GM21529 (cell line): ENCODE data around the gene SNCB.
"Not testable (repeated sequence)": the region's sequence is repeated elsewhere in the genome, so short reads cannot be mapped to it uniquely, and the experiment has no call there.

ENCODE experiments used
- ATAC-seq: cut with Tn5 transposase; IDR thresholded peaks from one replicate; pipeline ENCODE4 v1.9.1; 2021; ENCODE audit not compliant: unreplicated experiment

SNCB gene

DNA sequence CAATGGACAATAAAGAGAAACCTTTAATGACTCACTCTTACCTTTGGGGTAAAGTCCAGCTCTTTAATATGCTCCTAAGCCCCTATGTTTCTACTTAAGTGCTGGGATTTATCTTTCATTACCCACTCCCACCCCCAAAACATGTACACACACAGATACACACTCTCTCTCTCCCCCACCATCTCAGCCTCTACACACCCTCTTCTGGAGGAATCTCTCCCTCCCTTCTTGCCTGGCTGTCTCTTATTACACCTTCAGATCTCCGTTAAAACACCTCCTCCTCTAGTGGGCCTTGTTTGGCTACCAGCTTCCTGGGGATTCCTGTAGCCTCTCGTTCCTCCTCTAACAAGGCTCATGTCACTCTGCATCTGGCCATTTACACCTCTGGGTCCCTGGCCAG lies 27.2 kb downstream of the SNCB start:
- no peak for ATAC-seq

DNA sequence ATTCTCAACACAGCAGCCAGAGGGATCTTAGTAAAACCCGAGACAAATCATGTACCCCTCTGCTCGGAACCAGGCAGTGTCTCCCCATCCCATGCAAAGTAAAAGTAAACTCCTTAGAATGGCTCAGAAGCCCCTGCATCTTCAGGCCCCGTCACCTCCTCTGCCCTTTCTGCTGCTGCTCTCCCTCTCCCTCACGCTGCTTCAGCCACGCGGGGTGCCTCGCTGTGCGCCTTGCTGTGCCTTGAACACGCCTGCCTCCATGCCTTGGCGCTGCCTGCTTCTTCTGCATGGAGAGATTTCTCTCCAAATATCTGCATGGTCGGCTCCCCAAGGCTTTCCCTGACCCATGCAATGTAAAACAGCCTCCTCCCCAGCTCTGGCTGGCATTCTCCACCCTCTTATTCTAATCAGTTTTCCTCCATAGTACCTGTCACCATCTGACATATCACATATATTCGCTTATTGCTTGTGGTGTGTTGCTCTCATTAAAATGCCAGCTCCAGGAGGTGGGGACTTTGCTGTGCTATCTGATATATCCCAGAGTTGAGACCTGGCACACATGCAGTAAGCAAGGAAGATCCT lies 28.3 kb downstream of the SNCB start:
- no peak for ATAC-seq

DNA sequence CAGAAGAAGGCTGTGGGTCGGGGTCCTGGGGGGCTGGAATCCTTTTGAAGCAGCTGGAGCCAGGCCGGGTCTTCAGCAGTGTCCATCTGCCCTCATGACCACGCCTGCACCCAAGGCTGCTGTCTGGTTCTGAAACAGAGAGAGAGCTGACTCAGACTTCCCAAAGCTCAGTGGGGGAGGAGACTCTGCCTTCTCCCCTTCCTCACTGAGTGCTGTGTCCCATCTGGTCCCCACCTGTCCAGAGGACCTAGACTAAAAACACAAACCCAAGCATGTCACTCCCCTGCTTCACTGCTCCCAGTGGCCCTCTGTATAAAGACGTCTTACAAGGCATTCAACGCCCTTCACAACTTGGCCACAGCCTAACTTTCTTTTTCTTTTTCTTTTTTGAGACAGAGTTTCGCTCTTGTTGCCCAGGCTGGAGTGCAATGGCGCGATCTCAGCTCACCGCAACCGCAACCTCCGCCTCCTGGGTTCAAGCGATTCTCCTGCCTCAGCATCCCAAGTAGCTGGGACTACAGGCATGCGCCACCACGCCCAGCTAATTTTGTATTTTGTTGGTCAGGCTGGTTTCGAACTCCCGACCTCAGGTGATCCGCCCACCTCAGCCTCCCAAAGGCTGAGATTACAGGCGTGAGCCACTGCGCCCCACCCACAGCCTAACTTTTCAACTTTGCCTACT lies 30.4 kb downstream of the SNCB start:
- not testable (repeated sequence) for ATAC-seq

DNA sequence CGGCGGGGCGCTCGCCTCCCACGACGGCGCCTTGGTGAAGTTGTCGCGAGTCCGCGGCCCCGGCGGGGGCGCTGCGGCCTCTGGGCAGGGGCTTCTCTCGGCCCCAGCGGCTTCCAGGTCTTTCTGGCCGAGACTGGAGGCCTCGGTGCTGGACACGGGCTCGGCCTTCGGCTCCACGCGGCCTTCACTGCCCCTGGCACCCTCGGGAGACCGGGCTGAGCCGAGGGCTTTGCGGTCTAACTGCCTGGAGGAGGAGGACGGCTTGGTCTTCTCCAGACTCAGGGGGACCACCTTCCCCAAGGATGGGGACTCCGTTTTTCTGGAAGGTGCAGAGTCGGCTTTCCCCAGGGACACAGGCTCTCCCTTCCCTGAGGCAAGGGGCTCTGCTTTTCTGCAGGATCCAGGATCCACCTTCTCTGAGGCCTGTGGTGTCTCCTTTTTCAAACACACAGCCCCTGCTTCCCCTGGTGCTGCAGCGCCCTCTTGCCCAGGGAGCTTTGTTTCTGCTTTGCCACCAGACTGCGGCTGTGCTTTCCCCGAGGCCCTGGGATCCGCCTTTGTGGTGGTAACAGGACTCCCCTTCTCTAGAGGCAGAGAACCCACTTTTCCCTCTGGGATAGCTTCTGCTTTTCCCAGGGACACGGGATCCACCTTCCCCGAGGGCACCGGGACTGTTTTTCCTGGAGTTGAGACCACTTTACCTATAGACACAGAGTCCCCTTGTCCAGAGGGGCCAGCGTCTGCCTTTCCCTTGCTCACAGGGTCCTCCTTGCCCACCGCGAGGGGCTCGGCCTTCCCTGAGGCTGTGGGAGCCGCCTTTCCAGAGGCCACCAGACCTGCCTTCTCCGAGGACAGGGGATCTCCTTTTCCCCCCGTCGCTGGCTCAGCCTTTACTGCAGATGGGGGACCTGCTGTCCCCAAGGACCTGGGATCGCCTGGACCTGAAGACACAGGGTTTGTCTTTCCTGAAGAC lies 32.6 kb downstream of the SNCB start:
- ATAC-seq: no peak

DNA sequence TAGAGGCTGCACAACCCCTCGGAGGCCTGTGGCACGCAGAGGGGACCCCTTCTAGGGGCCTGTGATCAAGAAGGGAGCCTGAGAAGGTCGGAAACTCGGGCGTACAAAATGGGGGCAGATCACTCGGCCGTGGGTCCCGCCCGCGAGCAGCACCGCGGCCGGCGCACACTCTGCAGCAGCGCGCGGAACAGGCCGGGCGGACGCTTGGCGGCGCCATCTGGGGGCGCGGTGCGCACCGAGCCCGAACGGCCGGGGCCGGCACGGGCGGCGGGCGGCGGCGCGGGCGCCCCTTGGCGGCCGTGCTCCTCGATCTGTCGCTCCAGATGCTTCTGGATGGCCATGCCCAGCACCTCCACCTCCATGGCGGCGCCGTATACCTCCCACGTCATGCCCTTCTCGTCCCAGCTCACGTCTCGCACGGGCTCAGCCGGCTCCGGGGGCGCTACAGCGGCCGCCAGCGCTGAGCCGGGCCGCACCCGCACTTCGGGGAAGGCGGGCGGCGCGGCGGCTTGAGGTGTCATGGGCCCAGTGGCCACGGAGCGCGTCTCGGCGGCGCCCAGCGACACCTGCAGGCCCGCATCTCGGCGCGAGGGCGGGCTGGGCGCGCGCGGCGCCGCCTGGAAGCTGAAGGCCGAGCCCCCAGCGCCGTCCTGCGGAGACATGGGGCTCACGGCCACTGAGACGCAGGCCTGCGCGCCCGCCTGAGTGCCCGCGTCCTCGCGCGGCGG lies 33.5 kb downstream of the SNCB start:
- peak; percentile 72 for ATAC-seq

DNA sequence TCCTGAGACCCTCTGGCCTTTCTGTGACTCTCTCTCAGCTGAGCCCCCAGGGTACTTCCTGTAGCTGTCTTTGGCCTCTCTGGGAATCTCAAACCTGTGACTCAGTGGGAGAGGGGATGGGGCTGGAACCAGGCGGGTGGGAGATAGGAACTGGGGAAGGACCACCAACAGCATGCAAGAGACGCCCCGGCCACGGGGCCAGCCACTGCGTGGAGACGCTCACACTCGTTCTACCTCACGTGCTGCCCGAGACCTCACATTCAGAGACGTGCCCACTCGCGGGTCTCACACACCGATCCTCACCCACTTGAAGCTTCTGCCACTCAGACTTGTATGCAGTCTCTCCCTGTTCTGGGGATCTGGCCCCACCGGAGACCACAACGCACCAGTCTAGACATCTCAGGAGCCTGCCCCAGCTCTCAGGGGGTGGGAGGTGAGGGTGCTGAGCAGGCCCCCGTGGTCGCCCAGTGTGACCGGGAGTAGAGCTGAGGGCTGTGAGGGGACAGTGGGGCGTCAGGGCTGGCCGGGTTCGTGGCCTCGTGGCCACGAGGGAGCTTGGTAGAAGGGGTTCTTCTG lies 34.2 kb downstream of the SNCB start:
- no peak for ATAC-seq

DNA sequence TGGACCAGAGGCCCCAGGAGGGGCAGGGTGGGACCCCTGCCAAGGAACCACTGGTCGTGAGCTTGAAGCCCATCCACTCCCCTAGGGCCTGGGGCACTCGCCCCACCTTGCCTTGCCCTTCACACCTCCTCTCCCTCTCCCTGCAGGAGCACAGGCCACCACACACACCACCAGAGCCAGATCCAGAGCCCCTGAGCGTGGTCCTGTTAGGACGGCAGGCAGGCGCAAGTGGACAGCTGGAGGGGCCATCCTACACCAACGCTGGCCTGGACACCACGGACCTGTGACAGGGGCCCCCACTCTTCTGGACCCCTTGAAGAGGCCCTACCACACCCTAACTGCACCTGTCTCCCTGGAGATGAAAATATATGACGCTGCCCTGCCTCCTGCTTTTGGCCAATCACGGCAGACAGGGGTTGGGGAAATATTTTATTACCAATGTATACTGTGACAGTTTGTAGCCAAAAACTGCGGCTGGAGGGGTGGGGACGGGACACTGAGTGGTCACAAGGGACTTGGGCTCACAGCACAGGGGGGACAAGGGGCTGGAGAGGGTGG lies 34.9 kb downstream of the SNCB start:
- no peak for ATAC-seq

DNA sequence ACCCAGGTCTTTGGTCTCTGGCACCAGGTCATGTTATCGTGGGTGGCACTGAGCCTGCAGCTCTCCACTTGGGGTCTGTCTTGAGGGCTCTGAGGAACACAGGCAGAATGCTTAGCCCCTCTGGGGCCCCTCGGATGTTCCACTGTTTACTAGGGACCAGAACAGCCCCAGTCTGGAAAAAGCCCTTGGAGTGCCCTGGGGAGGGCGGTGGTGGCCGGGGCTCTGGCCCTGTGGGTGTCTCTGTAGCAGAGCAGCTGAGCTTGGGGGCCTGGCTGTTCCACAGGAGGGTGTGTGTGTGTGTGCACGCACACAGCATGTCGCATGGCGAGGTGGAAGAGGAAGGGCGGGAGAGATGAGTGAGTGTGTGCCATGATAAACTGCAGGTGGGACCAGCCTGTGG lies 35.8 kb downstream of the SNCB start:
- ATAC-seq: no peak

DNA sequence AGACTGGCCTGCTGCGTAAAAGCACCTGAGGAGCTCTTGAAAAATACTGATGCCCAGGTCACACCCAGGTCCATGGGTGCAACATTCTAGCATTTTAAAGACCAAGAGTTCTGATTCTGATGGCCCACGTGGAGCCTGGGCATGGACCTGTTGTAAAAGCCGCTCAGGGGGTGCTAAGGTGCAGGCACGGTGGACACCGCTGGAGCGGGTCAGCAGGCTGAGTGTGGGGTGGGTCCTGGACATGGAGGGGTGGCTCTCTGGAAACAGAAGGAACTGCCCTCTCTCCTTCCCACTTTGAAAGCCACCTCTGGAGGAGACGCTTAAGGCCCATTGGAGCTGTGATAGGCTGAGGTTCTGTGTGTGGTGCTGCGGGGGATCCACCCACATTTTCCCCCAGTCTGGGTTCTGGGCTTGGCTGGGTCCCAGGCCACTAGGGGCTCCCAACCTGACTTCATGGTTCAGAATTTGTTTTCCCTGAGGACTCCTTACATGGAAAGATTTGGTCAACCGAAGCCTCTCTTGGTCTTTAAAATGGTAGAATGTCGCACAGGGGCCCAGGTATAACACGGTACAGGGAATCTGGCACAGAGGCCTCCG lies 37.0 kb downstream of the SNCB start:
- ATAC-seq: no peak

DNA sequence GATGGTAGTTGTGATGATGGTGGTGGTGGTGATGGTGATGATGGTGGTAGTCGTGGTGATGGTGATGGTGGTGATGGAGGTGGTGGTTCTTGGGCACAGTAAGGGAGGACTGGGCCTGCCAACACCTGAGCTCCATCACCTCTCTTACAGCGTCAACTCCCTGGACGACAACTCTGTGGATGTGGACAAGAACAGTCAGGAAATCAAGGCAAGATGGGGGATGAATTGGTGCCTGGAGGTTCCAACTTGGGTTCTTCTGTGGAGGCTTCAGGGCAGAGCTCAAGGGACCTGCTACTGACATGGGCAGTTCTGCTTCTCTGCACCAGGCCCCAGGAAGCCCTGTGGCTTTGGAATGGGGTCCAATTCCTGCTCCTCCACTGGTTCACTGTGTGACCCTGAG lies 37.8 kb downstream of the SNCB start:
- no peak for ATAC-seq

DNA sequence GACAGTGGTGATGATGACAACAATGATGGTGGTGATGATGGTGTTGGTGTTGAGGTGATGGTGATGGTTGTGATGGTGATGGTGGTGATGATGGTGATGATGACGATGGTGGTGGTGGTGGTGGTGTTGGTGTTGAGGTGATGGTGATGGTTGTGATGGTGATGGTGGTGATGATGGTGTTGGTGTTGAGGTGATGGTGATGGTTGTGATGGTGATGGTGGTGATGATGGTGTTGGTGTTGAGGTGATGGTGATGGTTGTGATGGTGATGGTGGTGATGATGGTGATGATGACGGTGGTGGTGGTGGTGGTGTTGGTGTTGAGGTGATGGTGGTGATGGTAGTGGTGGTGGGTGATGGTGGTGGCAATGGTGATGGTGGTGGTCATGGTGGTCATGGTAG lies 38.7 kb downstream of the SNCB start:
- not testable (repeated sequence) for ATAC-seq

DNA sequence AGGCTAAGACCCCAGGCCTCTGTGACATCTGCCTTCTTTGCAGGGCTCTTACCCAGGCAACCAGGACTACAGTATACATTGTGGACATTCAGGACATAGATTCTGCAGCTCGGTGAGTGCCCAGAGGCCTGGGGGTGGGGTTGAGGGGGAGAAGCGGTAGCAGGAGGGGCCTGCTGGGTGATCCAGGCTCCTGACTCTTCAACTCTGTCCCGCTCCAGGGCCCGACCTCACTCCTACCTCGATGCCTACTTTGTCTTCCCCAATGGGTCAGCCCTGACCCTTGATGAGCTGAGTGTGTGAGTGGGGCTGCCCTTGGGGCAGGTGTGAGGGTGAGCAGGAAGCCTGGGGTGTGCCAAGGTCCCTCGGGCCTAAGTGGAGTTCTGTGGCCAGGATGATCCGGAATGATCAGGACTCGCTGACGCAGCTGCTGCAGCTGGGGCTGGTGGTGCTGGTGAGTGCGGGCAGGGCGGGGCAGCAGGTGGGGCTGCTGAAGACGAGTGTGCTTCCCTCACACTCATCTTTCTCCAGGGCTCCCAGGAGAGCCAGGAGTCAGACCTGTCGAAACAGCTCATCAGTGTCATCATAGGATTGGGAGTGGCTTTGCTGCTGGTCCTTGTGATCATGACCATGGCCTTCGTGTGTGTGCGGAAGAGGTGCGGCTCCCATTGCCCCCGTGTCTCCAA lies 40.2 kb downstream of the SNCB start:
- no peak for ATAC-seq

DNA sequence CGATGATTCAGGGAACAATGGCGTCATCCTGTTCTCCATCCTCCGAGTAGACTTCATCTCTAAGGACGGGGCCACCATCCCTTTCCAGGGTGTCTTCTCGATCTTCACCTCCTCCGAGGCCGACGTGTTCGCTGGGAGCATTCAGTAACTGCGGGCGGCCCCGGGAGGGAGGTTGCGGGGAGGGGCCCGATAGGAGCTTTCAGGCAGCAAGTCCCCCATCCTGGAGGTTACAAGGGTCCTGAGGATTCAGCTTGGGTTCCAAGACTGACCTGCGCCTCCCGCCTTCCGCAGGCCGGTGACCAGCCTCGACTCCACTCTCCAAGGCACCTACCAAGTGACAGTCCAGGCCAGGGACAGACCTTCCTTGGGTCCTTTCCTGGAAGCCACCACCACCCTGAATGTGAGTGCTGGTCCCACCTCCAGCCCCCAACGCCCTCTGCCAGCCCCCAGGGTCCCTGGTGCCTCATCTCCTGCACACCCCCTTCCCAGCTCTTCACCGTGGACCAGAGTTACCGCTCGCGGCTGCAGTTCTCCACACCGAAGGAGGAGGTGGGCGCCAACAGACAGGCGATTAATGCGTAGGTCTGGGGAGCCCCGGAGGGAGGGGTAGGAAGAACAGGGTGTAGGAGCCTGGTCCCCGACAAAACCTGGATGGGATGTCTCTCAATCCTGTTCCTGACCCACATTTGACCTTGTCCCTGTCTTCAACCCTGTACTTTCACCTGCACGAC lies 41.1 kb downstream of the SNCB start:
- no peak for ATAC-seq

DNA sequence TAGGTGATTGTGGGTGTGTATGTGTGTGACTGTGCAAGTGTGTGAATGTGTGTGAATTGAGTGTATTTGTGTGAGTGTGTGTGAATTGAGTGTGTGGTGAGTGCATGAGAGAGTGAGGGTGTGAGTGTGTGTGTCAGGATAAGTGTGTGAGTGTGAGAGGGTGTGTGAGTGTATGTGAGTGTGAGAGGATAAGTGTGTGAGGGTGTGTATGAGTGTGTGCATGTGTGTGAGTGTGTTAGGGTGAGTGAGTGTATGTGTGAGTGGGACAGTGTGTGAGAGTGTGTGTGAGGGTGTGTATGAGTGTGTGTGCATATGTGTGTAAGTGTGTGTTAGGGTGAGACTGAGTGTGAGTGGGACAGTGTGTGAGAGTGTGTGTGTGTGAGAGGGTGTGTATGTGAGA lies 42.0 kb downstream of the SNCB start:
- no peak for ATAC-seq

DNA sequence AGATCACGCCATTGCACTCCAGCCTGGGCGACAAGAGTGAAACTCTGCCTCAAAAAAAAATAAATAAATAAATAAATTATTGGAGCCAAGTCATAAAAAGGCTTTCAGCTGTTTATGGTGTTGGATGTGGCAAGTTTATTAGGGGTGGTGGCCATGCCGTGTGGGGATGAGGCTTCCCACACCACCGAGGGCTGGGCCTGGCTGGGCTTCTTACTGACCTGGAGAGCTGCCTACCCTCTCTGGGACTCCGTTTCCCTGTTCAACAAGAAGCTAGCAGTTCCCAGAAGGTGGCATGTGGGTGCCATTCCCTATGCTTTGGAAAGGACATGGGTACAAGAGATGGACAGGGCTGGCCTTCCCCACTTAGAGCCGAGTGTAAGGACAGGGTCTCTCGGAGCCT lies 42.9 kb downstream of the SNCB start:
- no peak for ATAC-seq

DNA sequence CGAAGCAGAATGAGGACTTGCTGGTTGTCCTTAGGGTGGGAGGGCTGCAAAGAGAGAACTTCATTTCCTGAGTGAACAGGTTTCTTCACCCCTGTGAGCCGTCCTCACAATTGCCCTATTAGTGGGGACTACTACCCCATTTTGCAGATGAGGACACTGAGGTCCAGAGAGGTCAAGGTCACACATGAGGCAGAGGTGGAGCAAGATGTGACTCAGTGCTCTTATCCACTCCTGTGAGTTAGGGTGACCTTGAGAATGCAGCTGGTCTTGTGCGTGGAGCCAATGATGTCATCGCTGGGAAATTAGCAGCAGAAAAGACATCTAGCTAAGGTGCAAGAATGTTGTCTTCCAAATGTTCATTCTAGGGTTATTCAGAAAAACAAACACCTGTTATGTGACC lies 47.3 kb downstream of the SNCB start:
- ATAC-seq: no peak

DNA sequence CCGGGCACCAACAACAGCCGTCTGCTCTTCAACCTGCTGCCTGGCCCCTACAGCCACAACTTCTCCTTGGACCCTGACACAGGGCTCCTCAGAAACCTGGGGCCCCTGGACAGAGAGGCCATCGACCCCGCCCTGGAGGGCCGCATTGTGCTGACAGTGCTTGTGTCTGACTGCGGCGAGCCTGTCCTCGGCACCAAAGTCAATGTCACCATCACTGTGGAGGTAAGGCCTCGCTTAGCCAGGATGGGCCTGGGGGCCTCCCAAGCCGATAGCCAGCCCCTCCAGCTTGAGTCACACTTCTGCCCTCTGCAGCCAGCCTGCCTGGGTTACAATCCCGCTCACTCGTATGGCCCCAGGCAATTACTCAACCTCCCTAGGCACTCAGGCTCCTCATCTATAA lies 49.0 kb downstream of the SNCB start:
- ATAC-seq: no peak

DNA sequence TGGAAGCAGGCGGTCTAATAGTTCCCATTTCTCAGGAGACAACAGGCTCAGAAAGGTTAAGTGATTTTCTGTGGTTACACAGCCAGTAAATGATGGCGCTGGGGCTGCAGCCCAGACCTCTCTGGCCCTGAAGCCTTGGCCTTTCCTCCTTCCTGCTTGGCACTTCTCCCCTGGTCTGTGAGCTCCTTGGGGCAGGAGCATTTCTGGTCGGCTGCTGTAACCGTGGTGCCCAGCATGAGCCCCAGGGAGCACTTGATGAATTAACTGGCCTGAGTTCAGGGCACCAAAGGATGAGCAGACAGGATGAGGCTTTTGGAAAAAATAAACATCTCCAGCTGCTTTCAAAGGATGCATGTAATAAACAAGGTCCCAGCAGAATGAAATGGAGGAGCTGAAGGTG lies 51.0 kb downstream of the SNCB start:
- ATAC-seq: no peak

DNA sequence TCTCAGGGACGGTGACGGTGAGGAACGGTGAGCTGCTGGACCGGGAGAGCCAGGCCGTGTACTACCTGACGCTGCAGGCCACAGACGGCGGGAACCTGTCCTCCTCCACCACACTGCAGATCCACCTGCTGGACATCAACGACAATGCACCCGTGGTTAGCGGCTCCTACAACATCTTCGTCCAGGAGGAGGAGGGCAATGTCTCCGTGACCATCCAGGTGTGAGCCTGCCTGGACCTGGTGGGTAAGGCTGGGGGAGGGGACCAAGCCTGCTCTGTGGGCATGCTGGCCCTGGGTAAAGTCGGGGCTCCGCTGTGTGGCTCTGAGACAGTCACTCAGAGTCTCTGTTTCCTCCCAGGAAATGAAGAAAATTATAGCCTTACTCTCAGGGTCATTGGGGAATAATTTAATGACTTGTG lies 51.9 kb downstream of the SNCB start:
- ATAC-seq: no peak
